HTR-8/SVneo (cell line): ENCODE results near the gene B3GNT7.
"Not testable (repeated sequence)": the region's sequence is repeated elsewhere in the genome, so short reads cannot be mapped to it uniquely, and the experiment has no call there.

Experiments used
- DNase-seq: peaks from one replicate; pipeline ENCODE4 v3.0.0; 2011; ENCODE audit warnings: low spot score, mixed read lengths; ENCODE audit not compliant: insufficient read length
- FAIRE-seq: peaks from 2 replicates; lab custom pipeline; 2011; peaks lifted over from hg19 to GRCh38; lab: Jason Lieb, UNC

B3GNT7 gene

DNA sequence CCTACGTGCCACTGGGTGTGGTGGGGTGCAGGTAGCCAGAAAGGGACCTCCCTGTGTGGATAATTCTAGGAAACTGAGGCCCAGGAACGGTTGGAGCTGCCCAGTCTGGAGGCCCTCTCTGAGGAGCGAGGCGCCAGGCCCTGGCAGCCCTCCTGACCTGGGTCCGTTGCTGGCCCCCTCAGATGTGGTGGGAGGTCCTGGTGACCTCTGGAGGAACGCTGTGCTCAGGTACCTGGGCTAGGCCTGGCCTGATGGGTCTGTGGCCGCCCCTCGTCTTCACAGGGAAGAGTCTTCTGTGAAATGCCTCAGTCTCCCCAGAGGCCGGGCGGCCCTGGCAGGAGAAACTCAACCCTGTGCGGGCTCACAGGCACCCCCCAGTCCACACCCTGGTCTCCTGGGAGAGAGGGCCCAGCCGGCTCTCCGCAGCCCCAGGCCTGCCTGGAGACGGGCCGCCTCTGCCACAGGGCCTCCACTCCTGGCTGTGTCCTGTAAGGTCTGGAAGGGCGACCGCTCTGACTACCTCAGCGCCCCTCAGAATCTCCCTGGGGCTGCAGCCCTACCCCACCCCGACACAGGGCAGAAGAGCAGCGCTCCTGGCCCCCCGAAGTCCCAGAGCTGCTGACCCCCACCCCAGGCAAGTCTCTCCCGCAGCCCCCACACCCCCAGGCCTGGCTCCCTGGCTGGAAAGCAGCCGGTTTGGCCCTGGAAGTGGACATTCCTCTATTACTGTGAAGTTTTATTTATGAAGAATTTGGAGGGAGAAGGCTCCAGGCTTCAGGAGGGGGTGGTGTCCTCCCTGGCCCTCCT lies 3.7 kb downstream of the B3GNT7 start:
- no peak for FAIRE-seq
- DNase-seq: no peak

DNA sequence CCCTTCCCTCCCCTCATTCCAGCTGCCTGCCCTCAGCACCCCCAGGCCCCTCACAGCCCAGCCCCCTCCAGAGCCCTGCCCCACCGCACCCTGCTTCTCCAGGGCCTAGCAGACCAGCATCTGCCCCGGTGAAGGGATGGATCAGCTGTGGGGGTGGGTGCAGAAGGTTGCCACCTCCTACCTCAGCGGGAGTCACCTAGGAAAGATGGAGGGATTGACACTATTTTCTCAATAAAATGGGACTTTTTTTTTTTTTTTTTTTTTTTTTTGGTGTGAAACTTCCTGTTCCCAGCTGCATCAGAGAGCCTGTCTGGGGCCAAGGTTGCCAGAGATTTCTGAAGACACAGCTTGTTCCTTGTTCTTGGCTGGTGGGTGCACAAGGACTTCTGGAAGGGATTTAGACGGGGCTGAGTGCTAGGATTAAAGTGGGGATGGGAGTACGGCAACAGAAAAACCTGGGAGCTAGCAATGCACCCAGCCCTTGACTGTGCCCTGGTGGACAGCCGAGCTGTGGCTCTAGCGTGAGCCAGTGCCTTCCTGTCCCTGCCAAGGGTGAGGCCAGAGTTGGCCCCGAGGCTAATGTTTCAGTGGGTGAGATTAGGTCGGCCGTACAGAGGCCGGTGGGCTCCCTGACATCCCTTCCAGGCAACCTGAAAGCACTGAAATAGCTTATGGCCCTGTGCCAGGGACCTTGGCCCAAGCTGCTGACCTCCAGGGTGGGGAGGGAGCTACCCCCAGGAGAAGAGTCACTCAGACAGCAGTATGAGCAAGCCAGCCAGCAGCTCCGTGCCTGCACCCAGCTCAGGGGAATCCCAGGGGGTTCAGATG lies 4.6 kb downstream of the B3GNT7 start:
- FAIRE-seq (peak; percentile 72), DNase-seq (peak; percentile 47)

DNA sequence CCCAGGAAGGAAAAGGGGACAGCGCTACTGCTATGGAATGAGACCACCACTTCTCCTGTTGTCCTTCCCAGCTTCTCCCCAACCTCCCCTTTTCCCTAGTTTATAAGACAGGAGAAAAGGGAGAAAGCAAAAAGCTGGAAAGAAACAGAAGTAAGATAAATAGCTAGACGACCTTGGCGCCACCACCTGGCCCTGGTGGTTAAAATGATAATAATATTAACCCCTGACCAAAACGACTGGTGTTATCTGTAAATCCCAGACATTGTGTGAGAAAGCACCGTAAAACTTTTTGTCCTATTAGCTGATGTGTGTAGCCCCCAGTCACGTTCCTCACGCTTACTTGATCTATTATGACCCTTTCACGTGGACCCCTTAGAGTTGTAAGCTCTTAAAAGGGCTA lies 5.2 kb downstream of the B3GNT7 start:
- not testable (repeated sequence) for FAIRE-seq, DNase-seq

DNA sequence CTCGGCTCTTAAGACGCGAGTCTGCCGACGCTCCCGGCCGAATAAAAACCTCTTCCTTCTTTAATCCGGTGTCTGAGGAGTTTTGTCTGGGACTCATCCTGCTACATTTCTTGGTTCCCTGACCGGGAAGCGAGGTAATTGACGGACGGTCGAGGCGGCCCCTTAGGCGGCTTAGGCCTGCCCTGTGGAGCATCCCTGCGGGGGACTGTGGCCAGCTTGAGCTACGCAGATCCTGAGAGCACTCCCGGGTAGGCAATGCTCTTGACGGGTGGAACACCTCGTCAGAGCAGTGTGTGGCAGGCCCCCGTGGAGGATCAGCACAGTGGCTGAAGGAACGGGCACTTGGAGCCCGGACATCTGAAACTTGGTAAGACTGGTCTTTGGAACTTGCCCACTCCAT lies 5.6 kb downstream of the B3GNT7 start:
- FAIRE-seq, DNase-seq: not testable (repeated sequence)

DNA sequence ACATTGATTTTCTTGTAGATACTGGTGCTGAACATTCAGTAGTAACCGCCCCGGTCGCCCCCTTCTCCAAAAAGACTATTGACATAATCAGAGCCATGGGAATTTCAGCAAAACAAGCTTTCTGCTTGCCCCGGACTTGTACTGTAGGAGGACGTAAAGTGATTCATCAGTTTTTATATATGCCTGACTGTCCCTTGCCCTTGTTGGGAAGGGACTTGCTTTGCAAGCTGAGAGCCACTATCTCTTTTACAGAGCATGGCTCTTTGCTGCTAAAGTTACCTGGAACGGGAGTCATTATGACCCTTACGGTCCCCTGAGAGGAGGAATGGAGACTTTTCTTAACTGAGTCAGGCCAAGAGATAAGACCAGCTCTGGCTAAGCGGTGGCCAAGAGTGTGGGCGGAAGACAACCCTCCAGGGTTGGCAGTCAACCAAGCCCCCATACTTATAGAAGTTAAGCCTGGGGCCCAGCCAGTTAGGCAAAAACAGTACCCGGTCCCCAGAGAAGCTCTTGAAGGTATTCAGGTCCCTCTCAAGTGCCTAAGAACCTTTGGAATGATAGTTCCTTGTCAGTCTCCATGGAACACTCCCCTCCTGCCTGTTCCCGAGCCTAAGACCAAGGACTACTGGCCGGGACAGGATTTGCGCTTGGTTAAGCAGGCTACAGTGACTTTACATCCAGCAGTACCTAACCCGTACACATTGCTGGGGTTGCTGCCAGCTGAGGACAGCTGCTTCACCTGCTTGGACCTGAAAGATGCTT lies 8.1 kb downstream of the B3GNT7 start:
- FAIRE-seq: not testable (repeated sequence)

DNA sequence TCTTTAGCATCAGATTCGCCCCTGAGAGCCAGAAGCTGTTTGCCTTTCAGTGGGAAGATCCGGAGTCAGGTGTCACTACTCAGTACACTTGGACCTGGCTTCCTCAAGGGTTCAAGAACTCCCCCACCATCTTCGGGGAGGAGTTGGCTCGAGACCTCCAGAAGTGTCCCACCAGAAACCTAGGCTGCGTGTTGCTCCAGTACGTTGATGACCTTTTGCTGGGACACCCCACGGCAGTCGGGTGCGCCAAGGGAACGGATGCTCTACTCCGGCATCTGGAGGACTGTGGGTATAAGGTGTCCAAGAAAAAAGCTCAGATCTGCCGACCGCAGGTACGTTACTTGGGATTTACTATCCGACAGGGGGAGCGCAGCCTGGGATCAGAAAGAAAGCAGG lies 8.7 kb downstream of the B3GNT7 start:
- DNase-seq, FAIRE-seq: not testable (repeated sequence)

More for the DNA sequence above, 8.1 kb downstream of the B3GNT7 start:
- not testable (repeated sequence) for DNase-seq

DNA sequence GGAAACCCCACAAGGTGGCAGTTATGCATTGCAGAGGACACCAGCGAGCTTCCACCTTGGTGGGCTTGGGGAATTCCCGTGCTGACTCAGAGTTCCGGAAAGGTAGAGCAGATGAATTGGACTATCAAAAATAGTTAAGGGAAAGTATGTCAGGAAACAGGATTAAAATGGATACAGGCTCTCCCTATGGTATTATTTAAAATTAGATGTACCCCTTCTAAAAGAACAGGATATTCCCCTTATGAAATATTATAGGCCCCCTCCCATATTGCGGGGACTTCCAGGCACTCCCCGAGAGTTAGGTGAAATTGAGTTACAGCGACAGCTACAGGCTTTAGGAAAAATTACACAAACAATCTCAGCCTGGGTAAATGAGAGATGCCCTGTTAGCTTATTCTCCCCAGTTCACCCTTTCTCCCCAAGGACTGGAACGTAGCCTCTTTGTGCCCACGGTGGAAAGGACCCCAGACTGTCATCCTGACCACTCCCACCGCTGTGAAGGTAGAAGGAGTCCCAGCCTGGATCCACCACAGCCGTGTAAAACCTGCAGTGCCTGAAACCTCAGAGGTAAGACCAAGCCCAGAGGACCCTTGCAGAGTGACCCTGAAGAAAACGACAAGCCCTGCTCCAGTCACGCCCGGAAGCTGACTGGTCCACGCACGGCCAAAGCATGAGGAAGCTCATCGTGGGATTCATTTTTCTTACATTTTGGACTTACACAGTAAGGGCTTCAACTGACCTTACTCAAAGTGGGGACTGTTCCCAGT lies 10.3 kb downstream of the B3GNT7 start:
- not testable (repeated sequence) for FAIRE-seq, DNase-seq

DNA sequence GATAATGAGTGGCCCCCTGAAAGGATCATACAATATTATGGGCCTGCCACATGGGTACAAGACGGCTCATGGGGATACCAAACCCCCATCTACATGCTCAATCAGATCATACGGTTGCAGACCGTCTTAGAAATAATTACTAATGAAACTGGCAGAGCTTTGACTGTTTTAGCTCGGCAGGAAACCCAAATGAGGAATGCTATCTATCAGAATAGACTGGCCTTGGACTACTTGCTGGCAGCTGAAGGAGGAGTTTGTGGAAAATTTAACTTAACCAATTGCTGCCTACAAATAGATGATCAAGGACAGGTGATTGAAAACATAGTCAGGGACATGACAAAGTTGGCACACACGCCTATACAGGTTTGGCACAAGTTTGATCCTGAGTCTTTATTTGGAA lies 12.2 kb downstream of the B3GNT7 start:
- FAIRE-seq: not testable (repeated sequence)

DNA sequence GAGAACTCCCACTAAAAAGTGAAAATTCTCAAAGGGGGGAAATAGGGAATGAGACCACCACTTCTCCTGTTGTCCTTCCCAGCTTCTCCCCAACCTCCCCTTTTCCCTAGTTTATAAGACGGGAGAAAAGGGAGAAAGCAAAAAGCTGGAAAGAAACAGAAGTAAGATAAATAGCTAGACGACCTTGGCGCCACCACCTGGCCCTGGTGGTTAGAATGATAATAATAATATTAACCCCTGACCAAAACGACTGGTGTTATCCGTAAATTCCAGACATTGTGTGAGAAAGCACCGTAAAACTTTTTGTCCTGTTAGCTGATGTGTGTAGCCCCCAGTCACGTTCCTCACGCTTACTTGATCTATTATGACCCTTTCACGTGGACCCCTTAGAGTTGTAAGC lies 12.8 kb downstream of the B3GNT7 start:
- not testable (repeated sequence) for DNase-seq, FAIRE-seq

More for the DNA sequence above, 12.2 kb downstream of the B3GNT7 start:
- not testable (repeated sequence) for DNase-seq

DNA sequence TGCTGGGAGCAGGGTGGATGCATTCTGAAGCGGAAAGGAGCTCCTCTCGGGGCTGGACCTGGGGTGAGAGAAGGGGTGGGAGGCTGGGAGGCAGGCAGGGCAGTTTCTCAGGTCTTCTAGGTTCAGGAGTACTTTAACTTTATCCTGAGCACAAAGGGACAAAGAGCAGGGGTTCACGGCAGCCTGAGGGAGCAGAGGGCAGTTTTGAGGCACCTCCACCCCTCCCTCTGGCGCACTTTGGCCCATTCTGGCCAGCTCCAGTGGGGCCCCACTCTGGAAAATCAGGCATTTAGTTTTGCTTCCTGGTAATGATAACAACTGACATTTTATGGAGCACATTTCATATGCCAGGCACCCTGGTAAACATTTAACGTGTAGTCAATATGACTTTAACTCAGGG lies 14.3 kb downstream of the B3GNT7 start:
- no peak for DNase-seq
- FAIRE-seq: no peak

DNA sequence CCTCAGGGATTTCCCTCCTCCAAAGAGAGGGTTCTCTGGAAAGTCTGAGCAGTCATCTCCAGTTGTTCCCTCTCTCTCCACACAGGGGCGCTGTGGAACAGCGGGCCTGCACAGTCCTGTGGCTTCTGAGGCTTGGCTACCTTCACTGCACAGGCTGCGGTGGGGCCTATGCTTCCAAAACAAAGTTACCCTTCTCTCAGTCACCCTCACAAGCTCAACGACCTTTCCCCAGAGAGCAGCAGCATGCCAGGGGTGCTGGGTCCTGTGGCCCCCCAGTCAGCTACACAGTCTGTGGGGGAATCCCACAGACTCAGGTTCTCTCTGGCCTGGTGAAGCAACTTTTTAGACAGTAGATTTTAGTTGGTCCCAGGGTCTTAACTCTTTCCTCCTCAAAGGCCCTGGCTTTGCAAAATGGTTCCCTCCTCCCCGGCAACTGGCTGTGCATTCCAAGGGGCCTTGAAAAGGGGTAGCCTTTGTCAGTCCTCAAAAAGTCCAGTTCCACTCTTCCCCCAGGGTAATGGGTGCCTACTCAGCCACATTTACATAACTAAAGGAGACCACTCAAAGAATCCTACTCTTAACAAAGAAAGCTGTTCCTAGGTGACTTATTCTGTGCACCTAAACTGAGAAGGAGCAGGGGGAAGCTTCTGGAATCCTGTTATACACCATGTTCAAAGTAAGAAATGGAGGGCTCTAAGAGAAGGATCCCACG lies 14.9 kb downstream of the B3GNT7 start:
- no peak for FAIRE-seq

DNA sequence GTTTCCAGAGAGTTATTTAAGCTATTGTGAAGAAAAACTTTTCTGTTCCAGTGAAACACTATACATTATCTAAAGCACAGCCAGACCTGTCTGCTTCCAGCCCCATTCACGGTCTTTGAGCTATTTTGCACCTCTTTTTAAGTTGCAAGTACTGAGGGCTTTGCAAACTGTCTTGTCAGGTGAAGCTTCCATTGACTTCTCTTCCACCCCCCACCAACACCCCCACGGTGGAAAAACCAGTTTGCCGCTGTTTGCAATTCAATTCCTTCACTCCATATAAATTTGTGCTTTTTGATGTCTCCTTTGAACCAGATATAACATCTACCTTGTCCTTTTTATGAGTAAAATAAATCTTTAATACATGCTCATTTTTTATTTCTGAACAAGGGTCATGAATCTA lies 15.7 kb downstream of the B3GNT7 start:
- DNase-seq: no peak
- FAIRE-seq: no peak

More for the DNA sequence above, 14.9 kb downstream of the B3GNT7 start:
- DNase-seq: no peak

DNA sequence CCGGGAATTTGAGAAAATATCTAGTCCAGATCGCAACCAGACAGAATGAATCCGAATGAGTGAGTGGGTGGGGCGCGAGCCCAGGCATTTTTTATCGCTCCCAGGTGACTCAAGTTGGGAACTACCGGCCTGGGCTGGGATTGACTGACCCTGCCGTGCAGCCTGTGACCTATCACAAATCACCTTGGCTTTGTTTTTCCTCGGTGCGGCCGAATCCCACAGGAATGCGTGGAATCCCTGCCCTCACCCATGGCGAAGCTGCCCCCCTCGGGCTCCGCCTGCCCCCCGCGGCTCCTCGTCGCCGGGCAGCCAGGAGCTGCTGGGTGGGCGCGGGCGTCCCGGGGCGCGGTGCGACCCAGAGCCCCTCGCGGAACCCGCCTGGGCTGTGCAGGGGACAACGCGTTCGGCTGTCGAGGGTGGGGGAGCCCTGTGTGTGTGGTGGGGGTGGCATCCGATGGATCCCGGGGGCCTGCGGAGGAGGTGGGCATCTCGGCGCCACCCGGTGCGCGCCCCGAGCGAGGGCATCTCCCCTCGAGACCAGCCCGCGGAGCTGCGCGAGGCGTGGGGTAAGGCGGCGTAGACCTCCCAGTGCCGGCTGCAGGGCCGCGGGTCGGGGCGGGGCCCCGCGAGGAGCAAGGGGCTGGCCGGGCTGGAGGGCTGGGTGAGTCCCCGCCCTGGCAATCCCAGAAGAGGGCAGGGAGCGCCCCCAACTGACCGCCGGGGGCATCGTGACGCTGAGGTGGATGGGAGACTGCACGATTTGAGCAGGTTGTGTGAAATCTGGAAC lies 16.5 kb downstream of the B3GNT7 start:
- DNase-seq (peak; percentile 88), FAIRE-seq (peak; percentile 66)

DNA sequence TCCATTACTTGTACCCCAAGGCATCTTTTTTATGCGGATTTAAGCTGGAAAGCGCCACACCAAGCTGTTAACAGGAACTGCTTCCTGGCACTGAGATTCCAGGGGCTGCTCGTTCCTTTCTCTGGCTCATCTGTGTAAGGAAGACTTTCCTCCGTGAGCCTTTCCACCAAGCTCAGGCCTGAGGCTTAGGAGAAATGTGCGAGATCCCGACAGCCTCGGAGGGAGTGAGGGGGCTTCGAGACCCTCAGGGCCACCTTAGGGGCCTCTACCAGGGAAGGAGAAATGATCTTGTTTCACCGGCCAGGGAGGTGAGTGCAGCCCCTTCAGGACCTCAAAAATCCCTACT lies 17.1 kb downstream of the B3GNT7 start:
- no peak for DNase-seq
- FAIRE-seq: no peak

DNA sequence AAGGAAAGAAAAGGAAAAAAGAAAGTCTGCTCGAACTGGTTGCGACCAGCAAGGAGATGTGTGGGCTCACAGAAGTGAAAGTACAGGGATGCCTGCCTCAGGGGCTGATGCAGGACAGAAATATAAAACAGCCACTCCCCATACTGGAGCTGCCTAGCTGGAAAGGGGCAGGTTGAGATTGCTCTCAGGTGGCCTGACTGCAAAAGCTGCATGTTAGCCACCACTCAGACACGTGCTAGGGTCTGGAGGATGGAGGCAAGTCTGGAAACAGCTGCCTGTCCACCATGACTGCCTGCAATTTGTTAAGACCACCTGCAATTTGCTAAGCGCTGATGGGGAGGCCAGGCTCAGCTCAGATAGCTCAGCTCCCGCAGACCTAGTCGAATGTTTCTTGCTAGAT lies 17.9 kb downstream of the B3GNT7 start:
- FAIRE-seq: no peak
- DNase-seq: no peak

DNA sequence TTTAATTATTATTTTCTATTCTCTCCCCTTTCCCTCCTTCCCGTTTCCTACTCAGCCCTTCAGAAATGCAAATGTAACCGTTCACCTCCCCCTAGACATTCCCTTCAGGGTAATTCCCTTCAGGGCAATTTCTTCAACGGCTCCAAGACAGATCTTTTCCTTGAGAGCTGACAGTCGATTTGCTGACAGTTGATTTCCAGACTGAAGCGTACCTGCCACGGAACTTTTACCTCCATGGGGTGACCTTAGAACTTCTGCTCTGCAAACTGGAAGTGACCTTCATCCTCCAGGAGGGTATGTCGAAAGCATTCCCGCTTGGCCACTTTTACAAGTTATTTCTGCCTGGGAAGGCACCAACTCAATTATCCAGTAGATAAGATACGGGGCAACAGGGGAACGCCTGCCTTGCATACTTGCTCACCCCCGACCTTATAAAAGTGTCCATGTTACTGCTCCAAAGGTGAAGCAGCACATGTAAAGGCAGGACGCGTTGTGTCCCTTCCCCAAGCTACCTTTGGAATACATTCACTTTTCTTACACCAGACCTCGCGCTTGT lies 18.5 kb downstream of the B3GNT7 start:
- FAIRE-seq: no peak
- no peak for DNase-seq

DNA sequence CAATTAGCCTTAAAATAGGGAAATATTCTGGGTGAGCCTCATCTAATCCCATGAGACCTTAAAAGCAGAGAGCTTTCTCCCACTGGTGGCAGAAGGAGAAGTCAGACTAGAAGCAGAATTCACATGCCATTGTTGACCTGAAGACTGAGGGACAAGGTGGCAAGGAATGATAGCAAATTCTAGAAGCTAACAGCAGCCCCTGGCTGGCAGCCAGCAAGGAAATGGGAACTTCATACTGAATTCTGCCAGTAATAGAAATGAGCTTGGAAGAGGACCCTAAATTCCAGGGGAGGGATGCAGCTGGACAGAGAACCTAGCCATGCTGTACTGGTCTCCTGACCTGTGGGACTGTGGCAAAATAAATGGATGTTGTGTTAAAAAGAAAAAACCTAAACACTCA lies 19.5 kb downstream of the B3GNT7 start:
- no peak for FAIRE-seq

More for the DNA sequence above, 19.5 kb downstream of the B3GNT7 start:
- DNase-seq: no peak
